GM18507 (cell line): Measurements from ENCODE around the gene DCTN5.

Experiments
- DNase-seq: peaks from one replicate; pipeline ENCODE4 v3.0.0; 2011; ENCODE audit warnings: low read depth; ENCODE audit not compliant: insufficient read length; ENCODE audit errors: extremely low spot score
- FAIRE-seq: peaks from 2 replicates; lab custom pipeline; 2011; peaks lifted over from hg19 to GRCh38; lab: Jason Lieb, UNC

Gene DCTN5

GRCh38 chr16:23650674-23651416, 9.6 kb downstream of the DCTN5 start:
- FAIRE-seq (peak; percentile 63), DNase-seq (no peak)

GRCh38 chr16:23651943-23652468, 10.7 kb downstream of the DCTN5 start:
- FAIRE-seq (peak; percentile 57), DNase-seq (no peak)

- FAIRE-seq, result no peak
- DNase-seq, result no peak
Observed at GRCh38 chr16:23663918-23664317, 22.7 kb downstream of the DCTN5 start.

GRCh38 chr16:23666571-23667354, 25.5 kb downstream of the DCTN5 start:
- FAIRE-seq (no peak), DNase-seq (no peak)

GRCh38 chr16:23667355-23667659, 26.0 kb downstream of the DCTN5 start:
- DNase-seq, result no peak

GRCh38 chr16:23668225-23668624, 27.0 kb downstream of the DCTN5 start:
- FAIRE-seq (no peak), DNase-seq (no peak)

More at GRCh38 chr16:23667355-23667659, 26.0 kb downstream of the DCTN5 start:
- FAIRE-seq, result no peak

GRCh38 chr16:23668873-23669272, 27.6 kb downstream of the DCTN5 start:
- DNase-seq, result no peak
- FAIRE-seq, result no peak

- DNase-seq, result peak; percentile 50
- peak; percentile 93 for FAIRE-seq
Observed at GRCh38 chr16:23670137-23670776, 29.0 kb downstream of the DCTN5 start.

- DNase-seq, result no peak
- no peak for FAIRE-seq
Observed at GRCh38 chr16:23673971-23674614, 32.8 kb downstream of the DCTN5 start.

- FAIRE-seq (no peak), DNase-seq (no peak)
Observed at GRCh38 chr16:23676924-23677480, 35.7 kb downstream of the DCTN5 start.

GRCh38 chr16:23678430-23679273, 37.4 kb downstream of the DCTN5 start, which contains the start of gene PLK1:
Gene PLK1, plus strand, starts transcription at chr16:23678889. Its CDS starts 44 bp downstream, at chr16:23678933.
- peak; percentile 86 for FAIRE-seq
- DNase-seq, result peak; percentile 89

GRCh38 chr16:23679274-23679985, 38.2 kb downstream of the DCTN5 start:
- FAIRE-seq (no peak), DNase-seq (no peak)

- DNase-seq (no peak), FAIRE-seq (no peak)
Observed at GRCh38 chr16:23679986-23680336, 38.7 kb downstream of the DCTN5 start.

- DNase-seq, result no peak
- no peak for FAIRE-seq
Observed at GRCh38 chr16:23682181-23682580, 40.9 kb downstream of the DCTN5 start.

- DNase-seq (no peak), FAIRE-seq (no peak)
Observed at GRCh38 chr16:23683487-23683886, 42.2 kb downstream of the DCTN5 start.

GRCh38 chr16:23687034-23687808, 46.0 kb downstream of the DCTN5 start:
- DNase-seq (no peak), FAIRE-seq (no peak)

- FAIRE-seq (no peak), DNase-seq (no peak)
Observed at GRCh38 chr16:23689442-23690187, 48.3 kb downstream of the DCTN5 start.
